SK-N-SH (cell line): ENCODE data around the gene ZBTB49.

Experiments
- CHD2 ChIP-seq: fragments of 150-350 bp; IDR thresholded peaks from 2 replicates; pipeline ENCODE4 v1.6.1; 2018; ENCODE audit warnings: low read length; ENCODE audit not compliant: partially characterized antibody
- CTCF ChIP-seq: fragments of 200-600 bp; sonication (generic); IDR thresholded peaks from 2 replicates; pipeline ENCODE4 v1.6.1; 2017; ENCODE audit warnings: antibody characterized with exemption, mild to moderate bottlenecking, moderate library complexity
- GABPA ChIP-seq: IDR thresholded peaks from 2 replicates; pipeline ENCODE4 v1.4.0; 2012; ENCODE audit warnings: low read depth, mild to moderate bottlenecking
- REST ChIP-seq: IDR thresholded peaks from 2 replicates; pipeline ENCODE4 v1.6.1; 2012; ENCODE audit warnings: mild to moderate bottlenecking, low read depth, low read length, moderate library complexity
- USF1 ChIP-seq: IDR thresholded peaks from 2 replicates; pipeline ENCODE4 v1.4.0; 2012; ENCODE audit warnings: low read depth, borderline replicate concordance
- TF ChIP-seq, protein P1 (sequence below): IDR thresholded peaks from 2 replicates; pipeline ENCODE4 v1.4.0; 2012; ENCODE audit warnings: low read depth

DNA sequence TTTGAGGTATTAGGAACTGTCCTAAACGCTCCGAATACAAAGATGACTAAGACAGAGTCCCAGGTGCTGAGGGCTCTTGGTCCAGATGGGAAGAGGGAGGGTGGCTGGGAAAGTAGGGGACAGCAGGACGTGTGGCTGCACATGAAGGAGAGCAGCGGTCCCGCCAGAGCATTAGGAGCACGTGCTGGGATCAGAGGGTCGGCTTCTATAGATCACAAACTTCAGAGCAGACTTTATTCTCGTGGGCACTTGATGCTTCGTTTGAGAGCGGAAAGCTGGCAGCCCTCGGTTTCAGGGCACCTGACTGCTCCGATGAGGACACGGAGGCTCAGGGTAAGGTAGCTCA is 26.1 kb downstream of the ZBTB49 start:
- TF ChIP-seq CTCF (no peak), REST (no peak), CHD2 (no peak), USF1 (no peak), GABPA (no peak)
- TF ChIP-seq, protein P1, sequence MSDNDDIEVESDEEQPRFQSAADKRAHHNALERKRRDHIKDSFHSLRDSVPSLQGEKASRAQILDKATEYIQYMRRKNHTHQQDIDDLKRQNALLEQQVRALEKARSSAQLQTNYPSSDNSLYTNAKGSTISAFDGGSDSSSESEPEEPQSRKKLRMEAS, result no peak
